NCI-H2196 (cell line): ENCODE data around the gene DAZAP1.

Experiments used
- DNase-seq: peaks from one replicate; lab custom pipeline; 2025; ENCODE audit not compliant: unreplicated experiment; lab: John Stamatoyannopoulos, UW

Gene DAZAP1

DNA sequence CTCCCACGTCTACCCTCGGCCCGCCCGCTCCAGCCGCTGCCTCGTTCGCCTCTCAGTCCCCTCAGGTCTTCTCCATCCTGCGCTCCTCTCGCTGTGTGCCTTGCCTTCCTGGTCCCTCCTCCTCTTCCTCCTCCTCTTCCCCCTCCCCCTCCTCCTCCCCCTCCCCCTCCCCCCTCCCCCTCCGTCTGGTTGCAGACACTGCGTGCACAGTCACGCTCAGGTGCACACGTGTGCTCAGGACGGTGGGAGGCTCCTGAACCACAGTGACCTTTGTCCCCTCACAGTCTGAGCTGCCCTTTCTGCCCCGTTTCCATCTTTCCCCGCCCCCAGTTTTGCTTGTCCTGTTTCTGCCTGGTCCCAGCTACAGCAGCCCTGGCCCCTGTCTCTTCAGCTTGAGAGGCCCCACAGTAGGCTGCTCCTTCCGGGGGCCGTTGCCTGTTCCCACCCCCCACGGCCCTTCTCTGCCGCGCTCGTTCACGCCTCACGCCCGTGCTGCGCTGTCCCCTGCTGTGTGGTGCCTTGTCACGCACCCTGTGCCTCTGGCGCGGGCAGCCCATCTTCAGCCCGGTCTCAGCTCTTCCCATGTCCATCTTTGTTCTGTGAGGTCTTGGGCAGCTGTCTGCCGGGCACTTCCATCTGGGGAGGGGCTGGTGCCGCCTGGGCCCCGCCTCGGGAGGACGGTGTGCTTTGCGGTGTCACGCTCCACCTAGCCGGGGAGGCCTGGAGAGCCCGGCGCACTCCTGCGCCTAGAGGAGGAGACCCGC, 17.0 kb downstream of the DAZAP1 start:
- DNase-seq: no peak

DNA sequence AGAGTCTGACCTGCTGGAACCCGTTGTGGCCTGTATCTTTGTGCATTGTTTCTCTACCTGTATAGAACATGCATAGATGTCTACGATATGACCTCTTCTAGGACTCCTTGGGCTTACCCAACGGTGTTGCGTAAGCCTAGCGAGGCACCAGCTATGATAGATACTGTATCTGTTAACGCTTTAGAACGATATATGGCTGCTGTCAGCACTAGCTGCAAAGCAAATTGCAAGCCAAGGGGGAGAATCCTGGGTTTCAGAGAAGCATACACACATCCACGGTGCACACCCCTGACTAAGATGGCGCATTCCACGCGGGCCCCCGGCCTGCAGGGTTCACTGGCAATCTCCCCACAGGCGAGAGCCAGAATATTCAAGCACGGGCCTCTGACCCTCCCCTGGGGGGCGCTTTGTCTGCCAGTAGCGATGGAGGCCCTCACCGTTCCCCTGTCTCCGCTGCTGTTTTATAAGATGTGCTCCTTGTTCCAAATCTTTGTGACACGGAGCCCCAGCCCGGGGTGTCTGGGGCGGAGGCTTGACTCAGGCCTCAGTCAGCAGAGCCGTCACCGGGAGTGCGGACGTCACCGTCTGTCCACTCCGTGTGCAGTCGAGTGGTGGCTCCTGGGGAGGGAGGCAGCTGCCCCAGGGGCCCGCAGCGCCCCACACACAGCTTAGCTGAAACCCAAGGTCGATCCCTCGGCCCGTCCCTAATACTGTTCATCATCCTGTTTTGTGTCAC, 17.9 kb downstream of the DAZAP1 start:
- no peak for DNase-seq

DNA sequence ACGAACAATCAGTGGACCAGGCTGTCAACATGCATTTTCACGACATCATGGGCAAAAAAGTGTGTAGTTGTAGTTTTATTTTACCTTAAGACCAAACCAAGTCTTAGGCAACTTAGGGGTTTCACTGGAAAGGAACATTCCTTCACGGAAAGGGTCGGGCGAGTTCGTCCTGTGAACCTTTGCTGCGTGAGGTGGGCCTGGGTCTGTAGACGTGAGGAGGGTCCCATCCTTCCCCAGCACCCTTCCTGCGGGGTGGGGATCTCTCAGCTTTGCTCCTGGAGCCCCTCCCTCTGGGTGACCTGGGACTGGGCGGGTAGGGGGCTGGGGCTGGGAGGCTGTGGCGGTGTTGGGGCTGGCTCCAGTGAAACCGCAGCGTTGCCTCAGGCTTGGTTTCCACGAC, 18.5 kb downstream of the DAZAP1 start:
- no peak for DNase-seq

DNA sequence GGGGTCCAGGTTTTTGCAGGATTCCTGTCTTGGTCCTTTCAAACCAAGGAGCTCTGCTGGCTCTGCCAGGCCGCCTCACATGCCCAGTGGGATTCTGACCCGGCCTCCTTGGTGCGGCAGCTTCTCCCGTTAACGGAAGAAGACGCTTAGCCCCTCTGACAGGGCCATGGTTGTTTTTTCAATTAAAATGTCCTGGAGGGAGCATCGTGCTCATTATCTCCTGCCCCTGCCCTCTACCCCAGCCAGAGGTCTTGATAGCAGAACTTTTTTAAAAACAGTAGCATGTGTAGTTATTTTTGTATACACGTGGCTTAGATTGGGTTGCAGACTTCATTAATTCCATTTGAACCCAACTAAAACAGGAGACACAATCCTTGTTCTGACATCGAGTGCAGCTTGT, 19.4 kb downstream of the DAZAP1 start:
- DNase-seq: no peak

DNA sequence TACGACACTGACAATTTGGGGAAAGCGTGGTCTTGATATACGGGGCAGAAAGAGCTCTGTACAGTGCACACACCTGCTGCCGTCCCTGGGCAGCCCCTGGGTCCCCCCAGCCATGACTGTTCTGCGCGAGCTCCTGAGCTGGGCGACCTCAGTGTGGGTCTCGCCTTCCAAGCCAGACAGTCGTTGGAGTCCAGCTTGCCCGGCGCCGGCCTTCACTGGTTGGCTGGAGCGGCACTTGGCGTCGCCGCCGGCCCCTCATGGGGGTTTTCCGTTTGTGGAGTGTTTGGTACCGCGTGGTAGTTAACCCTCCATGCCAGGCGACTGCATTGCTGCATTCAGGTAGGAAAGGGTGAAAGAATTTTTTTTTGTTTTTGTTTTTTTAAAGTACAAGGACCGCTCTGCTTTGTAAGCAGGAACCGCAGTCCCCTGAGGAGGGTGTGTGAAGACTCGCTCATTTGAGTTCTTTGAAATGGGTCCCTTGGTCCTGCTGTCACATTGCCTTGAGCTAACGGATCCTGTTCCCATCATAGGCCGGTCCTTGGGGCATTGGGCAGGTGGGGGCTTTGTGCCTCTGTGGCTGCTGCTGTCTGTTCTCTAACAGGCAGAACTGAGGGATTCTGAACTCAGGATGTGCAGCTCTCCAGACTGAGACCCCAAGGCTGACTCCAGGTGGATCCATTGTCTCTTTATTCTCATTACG, 20.0 kb downstream of the DAZAP1 start:
- DNase-seq: no peak

DNA sequence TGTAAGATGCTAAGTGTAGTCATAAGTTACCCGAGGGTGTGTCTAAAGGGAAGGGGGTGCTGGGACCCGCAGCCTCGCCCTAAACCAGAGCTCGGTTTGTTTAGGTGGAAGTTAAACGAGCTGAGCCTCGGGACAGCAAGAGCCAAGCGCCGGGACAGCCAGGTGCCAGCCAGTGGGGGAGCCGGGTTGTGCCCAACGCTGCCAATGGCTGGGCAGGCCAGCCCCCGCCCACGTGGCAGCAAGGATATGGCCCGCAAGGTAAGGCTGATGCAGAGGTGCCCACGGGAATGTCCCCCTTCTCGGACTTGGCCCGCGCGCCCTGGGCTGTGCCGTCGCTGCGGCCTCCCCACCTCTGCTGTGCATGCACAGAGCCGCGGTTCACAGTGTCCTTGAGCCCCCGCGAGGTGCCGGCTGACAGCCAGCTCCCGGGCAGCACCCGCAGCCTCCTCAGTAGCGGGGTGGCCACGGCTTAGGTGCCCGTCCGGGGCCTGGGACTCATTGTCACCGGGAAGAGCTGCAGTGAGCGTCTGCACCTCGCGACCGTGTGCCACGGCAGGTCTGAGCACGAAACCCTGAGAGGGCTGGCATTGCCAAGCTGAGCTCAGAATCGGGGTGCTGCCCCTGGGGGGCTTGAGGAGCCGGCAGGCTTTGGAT, 21.5 kb downstream of the DAZAP1 start:
- no peak for DNase-seq

DNA sequence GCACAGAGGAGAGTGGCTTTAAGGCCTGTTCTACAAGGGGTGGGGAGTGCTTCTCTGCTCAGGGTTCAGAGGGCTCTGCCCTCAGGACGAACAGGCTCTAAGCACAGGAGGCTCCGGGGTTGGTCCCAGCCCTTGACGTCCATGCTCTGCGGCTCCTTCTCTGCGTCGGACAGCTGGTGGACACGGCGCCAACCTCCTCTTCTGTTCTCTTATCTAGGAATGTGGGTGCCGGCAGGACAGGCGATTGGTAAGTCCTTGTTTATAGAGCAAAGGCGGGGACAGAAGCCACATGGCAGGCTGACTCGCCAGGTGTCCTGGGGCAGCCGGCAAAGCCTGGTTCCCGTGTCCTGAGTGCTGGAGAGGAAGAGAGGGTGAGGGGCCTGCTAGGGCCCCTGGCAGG, 22.4 kb downstream of the DAZAP1 start:
- DNase-seq: no peak

DNA sequence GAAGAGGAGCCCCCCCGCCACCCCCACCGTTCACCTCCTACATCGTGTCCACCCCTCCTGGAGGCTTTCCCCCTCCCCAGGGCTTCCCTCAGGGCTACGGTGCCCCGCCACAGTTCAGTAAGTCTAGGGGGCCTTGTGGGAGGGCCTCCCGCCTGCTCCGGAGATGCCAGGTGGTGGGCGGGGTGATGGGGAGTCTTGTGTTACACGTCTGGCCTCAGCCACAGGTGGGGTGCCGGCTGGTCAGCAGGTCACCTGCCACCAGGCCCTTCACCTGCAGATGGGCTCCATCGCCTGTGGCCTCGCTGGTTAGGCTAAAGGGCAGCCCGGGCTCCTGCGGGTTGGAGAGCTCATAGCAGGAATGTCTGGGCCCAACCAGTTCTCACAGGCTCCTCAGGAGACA, 22.9 kb downstream of the DAZAP1 start:
- DNase-seq: no peak

DNA sequence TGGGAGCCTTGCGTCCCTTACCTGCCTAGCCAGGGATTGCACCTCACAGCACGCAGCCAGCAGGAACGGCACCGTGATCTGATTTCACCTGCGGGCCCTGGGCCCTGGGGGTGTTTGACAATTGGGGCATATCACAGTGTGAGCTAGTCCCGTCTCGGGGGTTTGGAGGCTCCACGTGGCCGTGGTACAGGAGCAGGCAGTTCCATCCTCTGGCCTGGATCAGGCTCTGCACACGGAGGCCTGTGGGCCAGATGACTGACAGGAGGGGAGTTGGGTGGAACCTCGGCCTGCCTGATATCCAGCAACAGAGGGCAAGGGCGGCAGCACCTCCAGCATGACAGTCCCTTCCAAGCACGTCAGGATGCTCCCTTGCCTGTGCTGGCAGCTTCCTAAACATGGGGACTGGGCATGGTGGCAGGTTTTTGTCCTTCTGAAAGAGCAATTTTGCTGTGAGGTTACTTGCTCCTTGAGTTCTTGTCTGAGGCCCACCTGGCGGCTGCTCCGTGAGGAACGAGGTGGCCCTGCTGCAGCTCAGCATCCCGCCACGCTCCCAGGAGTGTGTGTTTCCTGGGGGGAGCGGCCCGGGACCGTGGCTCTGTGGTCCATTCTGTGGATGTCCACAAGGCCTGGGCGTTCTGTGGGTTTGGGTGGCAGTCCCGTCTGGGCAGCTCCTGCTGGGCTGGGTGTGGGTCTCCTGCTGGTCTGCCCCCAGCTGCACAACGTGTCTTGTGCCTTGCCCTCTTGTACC, 24.5 kb downstream of the DAZAP1 start:
- DNase-seq: no peak

DNA sequence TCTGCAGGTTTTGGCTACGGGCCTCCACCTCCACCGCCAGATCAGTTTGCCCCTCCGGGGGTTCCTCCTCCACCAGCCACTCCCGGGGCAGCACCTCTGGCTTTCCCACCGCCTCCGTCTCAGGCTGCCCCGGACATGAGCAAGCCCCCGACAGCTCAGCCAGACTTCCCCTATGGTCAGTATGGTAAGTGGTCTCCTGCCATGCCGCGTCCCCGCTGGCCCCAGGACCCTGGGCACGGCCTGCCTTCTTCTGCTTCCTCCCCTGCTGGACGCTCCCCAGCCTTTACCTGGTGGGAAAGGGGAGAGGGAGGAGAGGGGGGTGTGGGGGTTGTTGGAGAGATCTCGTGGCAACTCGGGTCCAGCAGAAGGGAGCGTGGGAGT, 25.1 kb downstream of the DAZAP1 start:
- no peak for DNase-seq

DNA sequence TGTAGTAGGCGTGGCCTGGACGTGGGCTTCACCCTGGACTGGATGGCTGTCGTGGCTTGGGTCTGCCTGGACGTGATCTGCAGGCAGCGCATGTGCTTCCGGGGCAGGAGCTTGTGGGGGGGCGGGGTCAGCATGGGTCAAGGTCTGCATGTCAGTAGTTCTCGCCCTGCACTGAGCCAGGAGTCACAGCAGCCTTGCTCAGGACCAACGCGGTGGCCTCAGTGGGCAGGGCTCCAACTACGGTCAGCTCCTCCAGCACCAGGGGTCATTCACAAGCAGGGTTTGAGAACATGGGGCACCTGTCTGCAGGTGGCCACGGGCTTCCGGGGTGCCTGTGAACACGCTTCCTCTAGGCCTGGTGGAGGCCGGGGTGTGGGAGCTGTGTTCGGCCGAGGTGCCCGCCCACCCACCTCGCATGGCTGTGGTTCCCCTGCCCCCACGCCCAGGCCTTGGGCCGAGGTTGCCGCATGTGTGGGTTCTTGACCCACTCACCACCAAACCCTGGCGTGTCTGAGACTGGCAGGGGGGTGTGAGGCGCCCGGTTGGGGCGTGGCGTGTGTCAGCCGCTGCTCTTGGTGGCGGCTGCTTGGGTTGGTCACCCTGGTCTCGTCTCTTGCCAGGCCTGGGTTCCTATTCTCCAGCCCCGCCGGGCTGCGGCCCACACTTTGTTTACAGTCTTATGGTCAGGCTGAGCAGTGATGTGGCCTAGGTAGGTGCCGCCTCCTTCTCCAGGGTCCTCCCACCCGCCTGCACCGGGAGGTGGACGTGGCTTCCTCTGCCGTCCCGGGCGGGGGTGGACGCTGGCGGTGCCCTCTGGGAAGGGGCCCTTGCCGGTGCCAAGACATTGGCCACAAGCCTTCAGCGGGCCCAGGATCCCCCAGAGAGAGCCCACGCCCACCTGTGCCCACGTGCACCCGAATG, 26.0 kb downstream of the DAZAP1 start:
- DNase-seq: no peak

DNA sequence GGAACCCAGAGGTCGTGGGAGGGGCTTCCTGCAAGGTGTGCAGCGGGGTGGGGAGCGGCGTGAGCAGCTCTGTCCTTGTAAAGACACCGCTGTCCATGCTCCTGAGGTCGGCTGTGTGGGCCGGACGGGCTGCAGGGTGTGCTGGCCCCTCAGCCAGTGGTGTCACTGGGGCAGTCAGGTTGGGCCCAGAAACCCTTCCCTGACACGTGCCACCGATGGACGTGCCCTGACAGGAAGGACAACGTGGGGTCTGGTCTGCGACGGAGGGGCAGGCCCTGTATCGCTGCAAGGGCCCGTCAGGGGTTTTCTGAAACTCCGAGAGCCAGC, 26.6 kb downstream of the DAZAP1 start:
- DNase-seq: no peak

DNA sequence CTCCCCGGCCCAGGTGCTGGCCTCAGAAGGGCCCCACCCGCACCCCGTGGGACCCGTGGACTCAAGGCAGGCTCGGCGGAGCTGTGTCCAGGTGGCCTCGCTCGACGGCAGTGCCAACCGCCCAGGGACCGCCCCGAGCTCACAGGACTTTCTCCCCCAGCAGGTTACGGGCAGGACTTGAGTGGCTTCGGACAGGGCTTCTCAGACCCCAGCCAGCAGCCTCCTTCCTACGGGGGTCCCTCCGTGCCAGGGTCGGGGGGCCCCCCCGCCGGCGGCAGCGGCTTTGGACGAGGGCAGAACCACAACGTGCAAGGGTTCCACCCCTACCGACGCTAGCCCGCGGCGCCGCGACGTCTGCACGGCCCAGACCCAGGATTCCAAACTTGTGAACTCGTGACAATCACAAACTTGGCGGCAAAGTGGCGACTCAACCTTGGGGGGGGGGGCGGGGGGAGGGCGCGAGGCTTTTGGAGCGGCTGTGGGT, 27.2 kb downstream of the DAZAP1 start:
- DNase-seq: no peak

DNA sequence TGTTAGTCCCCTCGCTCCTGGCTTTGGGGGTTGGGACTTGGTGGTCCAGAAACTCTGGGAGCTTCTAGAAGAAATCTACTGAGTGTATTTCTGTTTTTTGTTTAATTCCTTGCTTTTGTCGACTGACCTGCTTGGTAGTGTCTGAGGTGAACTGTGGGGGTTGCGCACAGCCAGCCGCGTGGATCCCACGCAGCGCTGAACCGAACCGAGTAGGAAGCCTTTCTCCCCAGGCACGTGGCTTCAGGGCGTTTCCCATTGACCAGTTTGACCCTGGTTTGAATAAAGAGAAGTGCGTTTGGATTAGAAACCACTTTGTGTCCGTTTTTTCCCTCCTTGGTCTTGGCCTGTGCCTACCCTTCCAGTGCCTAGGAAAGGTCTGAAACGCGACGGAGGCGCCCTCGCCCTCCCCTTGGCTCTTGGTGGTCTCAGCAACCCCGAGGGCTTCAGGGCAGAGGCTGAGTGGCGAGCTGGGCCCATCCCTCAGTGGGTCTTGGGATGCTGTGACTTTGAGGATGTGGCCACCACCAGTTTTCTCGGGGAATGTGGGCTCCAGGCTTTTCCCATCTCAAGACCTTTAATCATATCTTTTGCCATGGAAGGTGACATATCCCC, 28.1 kb downstream of the DAZAP1 start:
- DNase-seq: no peak

DNA sequence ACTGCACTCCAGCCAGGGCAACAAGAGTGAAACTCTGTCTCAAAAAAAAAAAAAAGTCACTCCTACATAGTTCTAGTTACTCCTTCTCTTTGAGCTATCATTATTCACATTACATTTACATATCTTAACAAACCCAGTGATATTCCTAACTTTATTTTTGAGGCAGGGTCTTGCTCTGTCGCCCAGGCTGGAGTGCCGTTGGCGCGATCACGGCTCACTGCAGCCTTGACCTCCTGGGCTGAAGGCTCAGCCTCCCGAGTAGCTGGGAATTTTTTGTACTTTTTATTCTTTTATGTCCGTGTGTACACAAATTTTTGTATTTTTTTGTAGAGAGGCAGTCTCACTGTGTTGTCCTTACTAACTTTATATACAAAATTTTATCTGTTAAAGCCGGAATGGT, 30.2 kb downstream of the DAZAP1 start:
- DNase-seq: no peak

DNA sequence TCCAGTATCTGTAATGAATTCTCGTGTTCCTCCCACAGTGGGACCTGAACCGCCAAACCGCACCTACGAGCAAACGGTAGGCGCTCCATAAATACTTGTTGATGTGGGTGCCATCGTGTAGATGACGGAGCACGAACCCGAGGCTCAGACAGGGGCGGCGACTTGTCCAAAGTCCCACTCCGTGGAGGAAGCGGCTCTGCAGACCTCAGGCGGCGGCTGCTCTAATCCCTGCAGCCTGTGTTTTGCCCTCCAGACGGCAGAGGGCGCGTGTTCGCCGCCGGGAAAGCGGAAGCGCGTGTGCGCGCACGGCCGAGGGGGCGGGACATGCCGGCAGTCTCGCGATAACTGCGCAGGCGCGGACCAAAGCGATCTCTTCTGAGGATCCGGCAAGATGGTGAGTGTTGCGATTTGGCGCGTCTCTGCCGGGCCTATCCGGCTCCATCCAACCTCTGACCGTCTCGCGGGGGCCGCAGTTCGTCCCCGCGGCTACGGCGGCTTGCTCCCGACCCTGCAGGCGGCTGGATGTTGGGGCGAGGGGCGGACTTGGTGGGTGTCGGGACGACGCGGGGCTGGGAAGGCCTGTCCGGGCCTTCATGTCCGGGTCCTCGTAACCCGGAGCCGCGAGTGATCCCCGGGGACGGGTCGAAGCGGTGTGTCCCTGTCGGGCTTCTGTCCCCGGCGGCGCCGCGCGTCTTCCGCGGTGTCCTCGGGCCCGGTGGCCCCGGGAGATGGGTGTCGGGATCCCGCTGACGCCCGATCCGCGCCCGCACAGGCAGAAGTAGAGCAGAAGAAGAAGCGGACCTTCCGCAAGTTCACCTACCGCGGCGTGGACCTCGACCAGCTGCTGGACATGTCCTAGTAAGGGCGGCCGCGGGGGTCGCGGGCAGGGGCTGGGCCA, 30.9 kb downstream of the DAZAP1 start, which contains the start of gene RPS15:
RPS15 (plus strand) TSS at position 362 of the 898 bp plus-strand sequence; CDS start at position 392, 30 bp downstream.
- DNase-seq: peak; percentile 97

DNA sequence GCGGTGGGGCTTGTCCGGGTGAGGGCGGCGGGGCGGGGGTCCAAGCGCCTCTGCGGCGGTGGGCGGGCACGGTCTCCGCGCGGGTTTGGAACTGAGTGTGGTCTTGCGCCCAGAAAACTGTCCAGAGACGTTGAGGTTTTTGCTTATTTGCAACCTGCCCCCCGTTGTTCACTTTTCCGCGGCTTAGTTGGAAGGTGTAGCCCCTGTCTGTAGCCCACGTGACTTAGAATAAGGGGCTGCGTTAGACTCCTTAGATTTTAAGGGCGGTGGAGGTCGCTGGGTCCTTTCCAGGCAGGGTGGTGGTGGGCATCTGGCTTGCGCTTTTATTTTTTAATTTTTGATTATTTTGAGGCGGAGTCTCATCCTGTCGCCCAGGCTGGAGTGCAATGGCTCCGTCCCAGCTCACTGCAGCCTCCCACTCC, 31.6 kb downstream of the DAZAP1 start:
- DNase-seq: no peak
